Measurements from ENCODE around the gene F2RL3. TPM values are rescaled to one million over a fixed set of nuclear protein-coding genes. Genes with fewer than 3 reads are reported as not detected.

F2RL3 gene
- polyA plus RNA-seq, 1 experiment: not detected

DNA sequence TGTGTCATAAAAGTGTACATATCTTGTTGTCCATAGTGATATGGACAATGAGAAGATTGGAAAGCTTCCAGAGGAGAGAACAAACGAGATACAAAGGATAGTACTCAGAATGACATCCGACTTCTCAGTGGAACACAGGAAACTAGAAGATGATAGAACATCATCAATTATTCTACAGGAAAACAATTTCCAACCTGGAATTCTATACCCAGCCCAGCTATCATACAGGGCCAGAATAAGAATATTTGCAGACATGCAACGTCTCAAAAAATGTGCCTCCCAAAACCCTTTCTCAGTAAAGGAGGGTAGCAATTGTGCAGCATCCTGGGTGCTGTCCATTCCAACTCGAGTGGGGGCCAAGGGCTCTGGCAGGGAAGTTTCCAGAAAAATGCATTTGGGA is 24.0 kb downstream of the F2RL3 start:
- no peaks in the 10 kb centered on the region for H3K36me3 ChIP-seq (ENCODE audit: control insufficient read depth, insufficient read depth, low read length)
- ChIA-PET CTCF (interaction anchor here (0.6 kb wide), 1 partner anchor 147 kb away, joined by 3 read pairs; no protein-coding TSS in a partner anchor), POLR2A (no interaction called here)
- H3K4me3 ChIP-seq (ENCODE audit: low read depth, low read length): no peak overlapping the region
- no peaks in the 10 kb centered on the region for H3K27me3 ChIP-seq (ENCODE audit: control insufficient read depth, insufficient read depth, low read length)
- DNase-seq (ENCODE audit: low read depth): no peak
- TF ChIP-seq, protein P1, sequence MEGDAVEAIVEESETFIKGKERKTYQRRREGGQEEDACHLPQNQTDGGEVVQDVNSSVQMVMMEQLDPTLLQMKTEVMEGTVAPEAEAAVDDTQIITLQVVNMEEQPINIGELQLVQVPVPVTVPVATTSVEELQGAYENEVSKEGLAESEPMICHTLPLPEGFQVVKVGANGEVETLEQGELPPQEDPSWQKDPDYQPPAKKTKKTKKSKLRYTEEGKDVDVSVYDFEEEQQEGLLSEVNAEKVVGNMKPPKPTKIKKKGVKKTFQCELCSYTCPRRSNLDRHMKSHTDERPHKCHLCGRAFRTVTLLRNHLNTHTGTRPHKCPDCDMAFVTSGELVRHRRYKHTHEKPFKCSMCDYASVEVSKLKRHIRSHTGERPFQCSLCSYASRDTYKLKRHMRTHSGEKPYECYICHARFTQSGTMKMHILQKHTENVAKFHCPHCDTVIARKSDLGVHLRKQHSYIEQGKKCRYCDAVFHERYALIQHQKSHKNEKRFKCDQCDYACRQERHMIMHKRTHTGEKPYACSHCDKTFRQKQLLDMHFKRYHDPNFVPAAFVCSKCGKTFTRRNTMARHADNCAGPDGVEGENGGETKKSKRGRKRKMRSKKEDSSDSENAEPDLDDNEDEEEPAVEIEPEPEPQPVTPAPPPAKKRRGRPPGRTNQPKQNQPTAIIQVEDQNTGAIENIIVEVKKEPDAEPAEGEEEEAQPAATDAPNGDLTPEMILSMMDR (IDR thresholded peaks at IDR 0.05; ENCODE audit: insufficient read depth, low read depth, low read length): no peak

DNA sequence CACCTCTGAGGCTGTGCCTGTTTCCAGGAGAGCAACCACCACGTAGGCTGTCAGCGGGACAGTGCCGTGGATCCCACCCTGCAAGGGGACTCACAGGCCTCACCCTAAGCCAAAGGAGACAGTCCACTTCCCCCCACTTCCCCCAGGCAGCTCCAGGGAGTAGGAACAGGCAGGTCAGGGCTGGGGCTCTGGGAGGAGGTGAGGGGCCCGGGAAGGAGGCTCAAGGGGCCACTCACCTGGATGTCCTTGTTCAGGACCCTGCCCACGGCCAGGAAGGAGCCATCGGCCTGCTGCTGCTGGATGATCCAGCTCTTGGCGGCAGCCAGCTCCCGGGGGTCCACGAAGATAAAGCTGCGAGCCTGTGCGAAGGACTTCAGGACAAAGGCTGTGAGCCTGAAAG is 25.6 kb downstream of the F2RL3 start:
- H3K27me3 ChIP-seq (ENCODE audit: control insufficient read depth, insufficient read depth, low read length): no peaks in the 10 kb centered on the region
- ChIA-PET POLR2A (no interaction called here), CTCF (interaction anchor here (1.6 kb wide), 1 partner anchor 8 kb away, joined by 3 read pairs; no protein-coding TSS in a partner anchor)
- no peak overlapping the region for H3K4me3 ChIP-seq (ENCODE audit: low read depth, low read length)
- DNase-seq (ENCODE audit: low read depth): no peak
- H3K36me3 ChIP-seq (ENCODE audit: control insufficient read depth, insufficient read depth, low read length): no peaks in the 10 kb centered on the region
- TF ChIP-seq, protein P1 (IDR thresholded peaks at IDR 0.05; ENCODE audit: insufficient read depth, low read depth, low read length): no peak

DNA sequence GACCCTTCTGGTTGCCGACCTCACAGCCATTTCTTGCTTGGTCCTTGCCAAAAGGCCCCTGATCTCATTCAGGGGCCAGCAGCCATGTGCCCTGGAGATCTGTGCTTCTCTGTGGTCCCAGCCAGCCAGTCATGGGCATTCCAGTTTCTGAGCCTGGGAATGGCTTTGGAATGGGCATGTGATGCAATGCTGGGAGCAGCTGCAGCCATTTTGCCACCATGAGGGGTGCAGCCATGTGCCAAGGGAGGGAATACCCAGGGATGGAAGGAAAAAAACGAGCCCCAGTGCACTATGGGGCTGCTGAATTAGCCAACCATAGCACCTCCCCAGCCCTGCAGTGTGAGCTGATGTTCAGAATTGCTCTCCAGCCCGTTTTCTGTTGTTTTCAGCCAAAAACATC is 26.3 kb downstream of the F2RL3 start:
- Histone ChIP-seq H3K4me3 (ENCODE audit: low read depth, low read length) (no peak overlapping the region), H3K36me3 (ENCODE audit: control insufficient read depth, insufficient read depth, low read length) (no peaks in the 10 kb centered on the region), H3K27me3 (ENCODE audit: control insufficient read depth, insufficient read depth, low read length) (no peaks in the 10 kb centered on the region)
- DNase-seq (ENCODE audit: low read depth): no peak
- TF ChIP-seq, protein P1 (IDR thresholded peaks at IDR 0.05; ENCODE audit: insufficient read depth, low read depth, low read length): no peak
- CTCF ChIA-PET: interaction anchor here (1.6 kb wide), 1 partner anchor 9 kb away, joined by 3 read pairs; no protein-coding TSS in a partner anchor
- POLR2A ChIA-PET: no interaction called here

DNA sequence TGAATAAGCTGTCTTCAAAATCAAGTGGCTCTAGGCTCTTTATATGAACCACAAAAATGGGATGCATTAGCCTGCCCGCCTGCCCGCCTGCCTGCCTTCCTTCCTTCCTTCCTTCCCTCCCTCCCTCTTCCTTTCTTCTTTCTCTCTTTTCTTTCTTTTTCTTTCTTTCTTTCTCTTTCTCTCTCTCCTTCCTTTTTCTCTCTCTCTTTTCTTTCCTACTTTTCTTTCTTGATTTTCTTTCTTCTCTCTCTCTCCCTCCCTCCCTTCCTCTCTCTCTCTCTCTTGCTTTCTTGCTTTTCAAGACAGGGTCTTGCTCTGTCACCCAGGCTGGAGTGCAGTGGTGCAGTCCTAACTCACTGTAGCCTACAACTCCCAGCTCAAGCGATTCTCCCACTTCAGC is 26.9 kb downstream of the F2RL3 start:
- no peaks in the 10 kb centered on the region for H3K36me3 ChIP-seq (ENCODE audit: control insufficient read depth, insufficient read depth, low read length)

DNA sequence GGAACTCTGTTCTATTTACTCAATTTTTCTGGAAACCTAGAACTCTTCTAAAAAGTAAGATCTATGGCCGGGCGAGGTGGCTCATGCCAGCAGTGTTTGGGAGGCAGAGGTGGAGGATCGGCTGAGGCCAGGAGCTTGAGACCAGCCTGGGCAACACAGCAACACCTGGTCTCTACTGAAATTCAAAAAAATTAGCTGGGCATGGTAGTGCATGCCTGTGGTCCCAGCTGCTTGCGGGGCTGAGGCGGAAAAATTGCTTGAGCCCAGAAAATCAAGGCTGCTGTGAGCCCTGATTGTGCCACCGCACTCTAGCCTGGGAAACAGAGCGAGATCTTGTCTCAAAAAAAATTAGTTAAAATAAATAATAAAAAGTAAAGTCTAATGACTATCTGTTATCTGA is 28.6 kb downstream of the F2RL3 start:
- POLR2A ChIA-PET: no interaction called here
- CTCF ChIA-PET: interaction anchor here (1.1 kb wide), 1 partner anchor 8 kb away, joined by 6 read pairs; no protein-coding TSS in a partner anchor
- no peaks in the 10 kb centered on the region for H3K36me3 ChIP-seq (ENCODE audit: control insufficient read depth, insufficient read depth, low read length)
- no peaks in the 10 kb centered on the region for H3K27me3 ChIP-seq (ENCODE audit: control insufficient read depth, insufficient read depth, low read length)
- TF ChIP-seq, protein P1 (IDR thresholded peaks at IDR 0.05; ENCODE audit: insufficient read depth, low read depth, low read length): no peak
- no peak overlapping the region for H3K4me3 ChIP-seq (ENCODE audit: low read depth, low read length)
- no peak for DNase-seq (ENCODE audit: low read depth)

More for the DNA sequence above, 26.9 kb downstream of the F2RL3 start:
- DNase-seq (ENCODE audit: low read depth): no peak
- POLR2A ChIA-PET: no interaction called here
- Histone ChIP-seq H3K4me3 (ENCODE audit: low read depth, low read length) (no peak overlapping the region), H3K27me3 (ENCODE audit: control insufficient read depth, insufficient read depth, low read length) (no peaks in the 10 kb centered on the region)
- CTCF ChIA-PET: interaction anchor here (1.6 kb wide), 1 partner anchor 9 kb away, joined by 3 read pairs; no protein-coding TSS in a partner anchor
- TF ChIP-seq, protein P1 (IDR thresholded peaks at IDR 0.05; ENCODE audit: insufficient read depth, low read depth, low read length): no peak
